NCI-H2081 treated with DMSO at 0.1 percent for 48 hours (cell line): ENCODE measurements around the gene KCNK13.
"Not testable (repeated sequence)": the region's sequence is repeated elsewhere in the genome, so short reads cannot be mapped to it uniquely, and the experiment has no call there.

Experiments
- DNase-seq: peaks from one replicate; lab custom pipeline; 2025; lab: John Stamatoyannopoulos, UW

The KCNK13 gene

DNA sequence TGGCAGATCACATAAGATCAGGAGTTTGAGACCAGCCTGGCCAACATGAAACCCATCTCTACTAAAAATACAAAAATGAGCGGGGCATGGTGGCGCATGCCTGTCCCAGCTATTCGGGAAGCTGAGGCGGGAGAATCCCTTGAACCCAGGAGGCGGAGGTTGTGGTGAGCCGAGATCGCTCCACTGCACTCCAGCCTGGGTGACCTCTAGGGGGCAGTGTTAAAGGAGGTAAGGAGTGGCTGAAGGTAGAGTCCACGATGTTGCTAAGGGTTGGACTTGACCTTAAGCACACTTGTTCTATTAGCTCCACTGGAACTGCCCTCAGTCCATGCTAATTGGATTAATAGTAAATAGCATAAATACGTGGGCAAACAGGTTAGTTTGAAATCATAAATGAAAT lies 132.1 kb downstream of the KCNK13 start:
- DNase-seq = no peak

DNA sequence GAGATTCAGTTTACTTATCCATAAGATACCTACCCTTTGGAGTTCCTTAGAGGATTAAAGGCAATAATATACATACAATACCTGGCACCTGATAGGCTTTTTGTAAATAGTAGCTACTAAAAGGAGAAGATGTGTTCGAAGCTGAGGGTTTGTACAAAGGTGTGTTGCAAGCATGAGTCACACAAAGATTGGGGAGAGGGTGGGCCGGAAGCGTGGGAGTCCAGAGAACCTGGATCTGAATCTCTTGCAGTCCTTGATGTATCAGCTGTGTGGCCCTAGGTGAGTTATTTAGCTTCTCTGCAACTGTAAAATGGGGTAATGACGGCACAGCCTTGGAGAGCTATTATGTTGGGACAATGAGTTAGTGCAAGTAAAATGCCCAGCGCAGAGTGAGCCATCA lies 132.9 kb downstream of the KCNK13 start:
- no peak for DNase-seq

- DNase-seq = no peak
Measured at GRCh38 chr14:90198541-90199060, 136.8 kb downstream of the KCNK13 start.

GRCh38 chr14:90200546-90200945 lies 138.8 kb downstream of the KCNK13 start:
- DNase-seq = not testable (repeated sequence)

GRCh38 chr14:90201344-90201743 lies 139.6 kb downstream of the KCNK13 start:
- DNase-seq = no peak

DNA sequence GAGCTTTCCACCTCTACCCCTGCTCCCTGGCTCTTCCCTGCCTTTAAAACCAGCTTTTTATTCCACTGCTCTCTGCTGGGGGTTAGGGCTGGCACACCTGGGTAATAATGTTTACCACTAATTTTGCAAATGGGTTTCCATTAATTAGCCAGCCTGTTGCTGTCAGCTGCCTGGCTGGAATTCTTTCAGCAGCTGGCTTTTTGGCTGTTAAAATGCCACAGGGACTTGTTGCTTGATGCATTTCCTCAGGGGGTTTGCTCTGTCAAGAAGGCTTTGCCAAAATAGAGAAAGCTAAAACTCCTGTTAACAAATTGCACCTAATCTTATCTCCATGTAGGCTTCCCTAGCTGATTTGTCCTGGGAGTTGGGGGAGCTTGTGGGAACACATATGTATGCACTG lies 142.7 kb downstream of the KCNK13 start:
- peak; percentile 88 for DNase-seq

DNA sequence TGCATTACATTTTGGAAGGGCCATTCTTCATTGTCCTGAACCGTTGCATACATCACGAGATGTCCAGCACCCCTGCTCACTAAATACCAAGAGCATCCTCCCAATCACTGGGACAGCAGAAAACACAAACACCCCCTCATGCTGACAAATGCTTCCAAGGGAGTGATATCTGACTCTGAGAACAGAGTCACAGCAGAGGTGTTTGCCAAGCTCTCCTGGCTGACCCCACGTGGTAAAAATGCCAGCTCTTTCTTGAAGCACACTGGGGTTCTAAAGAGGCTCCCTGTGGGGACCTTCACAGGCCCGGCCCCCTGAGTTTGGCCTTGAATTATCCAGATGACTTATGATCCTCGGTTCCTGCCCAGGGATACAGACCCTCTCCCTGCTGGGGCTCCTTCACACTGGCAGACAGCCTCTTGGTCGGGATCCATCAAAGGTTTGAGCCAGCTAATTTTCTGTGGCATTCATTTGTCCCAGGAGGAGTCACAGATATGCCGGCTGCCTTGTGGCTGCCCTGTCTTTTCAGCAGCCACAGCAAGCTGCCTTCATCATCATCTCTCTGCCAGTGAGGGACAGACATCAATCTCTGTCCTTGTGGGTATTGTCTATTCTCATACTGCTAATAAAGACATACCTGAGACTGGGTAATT lies 151.4 kb downstream of the KCNK13 start:
- no peak for DNase-seq

- DNase-seq = no peak
Measured at GRCh38 chr14:90228478-90228877, 166.7 kb downstream of the KCNK13 start.

DNA sequence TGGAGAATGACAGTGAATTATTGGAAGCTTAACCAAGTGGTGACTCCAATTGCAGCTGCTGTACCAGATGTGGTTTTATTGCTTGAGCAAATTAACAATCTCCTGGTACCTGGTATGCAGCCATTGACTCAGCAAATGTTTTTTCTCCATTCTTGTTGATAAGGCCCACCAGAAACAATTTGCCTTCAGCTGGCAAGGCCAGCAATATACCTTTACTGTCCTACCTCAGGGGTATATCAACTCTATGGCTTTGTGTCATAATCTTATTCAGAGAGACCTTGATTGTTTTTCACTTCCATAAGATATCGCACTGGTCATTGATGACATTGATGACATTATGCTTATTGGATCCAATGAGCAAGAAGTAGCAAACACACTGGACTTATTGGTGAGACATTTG lies 168.1 kb downstream of the KCNK13 start:
- not testable (repeated sequence) for DNase-seq
